GM12875 (cell line): Measurements from ENCODE around the gene OTOS.

ENCODE experiments used
- H3K4me3 ChIP-seq: one replicate; pipeline ENCODE4 v1.5.1; 2011; ENCODE audit warnings: low read depth, low read length, control low read depth
- CTCF ChIP-seq: IDR thresholded peaks from 2 replicates; pipeline ENCODE4 v1.5.1; 2011; ENCODE audit warnings: low read depth, mild to moderate bottlenecking, control low read depth, inconsistent platforms, low read length, moderate library complexity, borderline replicate concordance; ENCODE audit not compliant: insufficient read depth

OTOS gene

GRCh38 chr2:240163844-240164574, 23.6 kb upstream of the OTOS start:
- H3K4me3 ChIP-seq = no peak overlapping the region
- TF ChIP-seq CTCF = no peak

- no peak overlapping the region for H3K4me3 ChIP-seq
- TF ChIP-seq CTCF = no peak
Measured at GRCh38 chr2:240162939-240163714, 22.7 kb upstream of the OTOS start.

GRCh38 chr2:240162531-240162930, 22.1 kb upstream of the OTOS start:
- no peak for TF ChIP-seq CTCF
- no peak overlapping the region for H3K4me3 ChIP-seq

- H3K4me3 ChIP-seq = no peak overlapping the region
- TF ChIP-seq CTCF = no peak
Measured at GRCh38 chr2:240162032-240162431, 21.6 kb upstream of the OTOS start.

GRCh38 chr2:240161087-240161750, 20.8 kb upstream of the OTOS start:
- no peak overlapping the region for H3K4me3 ChIP-seq

GRCh38 chr2:240160291-240161086, 20.0 kb upstream of the OTOS start:
- no peak overlapping the region for H3K4me3 ChIP-seq
- no peak for TF ChIP-seq CTCF

More at GRCh38 chr2:240161087-240161750, 20.8 kb upstream of the OTOS start:
- no peak for TF ChIP-seq CTCF
